HEK293T (cell line): Measurements from ENCODE around the gene RARA.
"Not testable (repeated sequence)": the region's sequence is repeated elsewhere in the genome, so short reads cannot be mapped to it uniquely, and the experiment has no call there.

Experiments used
- CTCF ChIA-PET: fragments of 350-600 bp; formaldehyde crosslinking; extraction: SDS; loops from one replicate; lab custom pipeline; 2021; ENCODE audit warnings: antibody characterized with exemption, inconsistent platforms; lab: Yijun Ruan, JAX
- POLR2A ChIA-PET: fragments of 350-600 bp; formaldehyde crosslinking; extraction: SDS; loops from one replicate; lab custom pipeline; 2020; ENCODE audit warnings: antibody characterized with exemption, inconsistent platforms; lab: Yijun Ruan, JAX
- DNase-seq: peaks from one replicate; pipeline ENCODE4 v3.0.0; 2012; ENCODE audit warnings: mixed read lengths; ENCODE audit errors: extremely low spot score
- ARNT ChIP-seq: fragments of 450-650 bp; IDR thresholded peaks from 2 replicates; pipeline ENCODE4 v1.6.1; 2017; ENCODE audit warnings: mild to moderate bottlenecking
- BHLHE40 ChIP-seq: fragments of 450-650 bp; IDR thresholded peaks from 2 replicates; pipeline ENCODE4 v1.6.1; 2016; ENCODE audit warnings: mild to moderate bottlenecking, moderate library complexity, borderline replicate concordance
- CTBP1 ChIP-seq: fragments of 450-650 bp; IDR thresholded peaks from 2 replicates; pipeline ENCODE4 v1.6.1; 2016; ENCODE audit warnings: borderline replicate concordance
- FOXA1 ChIP-seq: fragments of 450-650 bp; IDR thresholded peaks from 2 replicates; pipeline ENCODE4 v1.6.1; 2016; ENCODE audit warnings: mild to moderate bottlenecking
- FOXM1 ChIP-seq: fragments of 450-650 bp; IDR thresholded peaks from 2 replicates; pipeline ENCODE4 v1.6.1; 2017; ENCODE audit warnings: mild to moderate bottlenecking, borderline replicate concordance
- L3MBTL2 ChIP-seq: fragments of 450-650 bp; conservative IDR thresholded peaks from 2 replicates; pipeline ENCODE4 v1.6.1; 2016; ENCODE audit warnings: mild to moderate bottlenecking
- LEF1 ChIP-seq: fragments of 450-650 bp; IDR thresholded peaks from 2 replicates; pipeline ENCODE4 v1.6.1; 2017; ENCODE audit warnings: mild to moderate bottlenecking, borderline replicate concordance
- NFRKB ChIP-seq: fragments of 450-650 bp; IDR thresholded peaks from 2 replicates; pipeline ENCODE4 v1.6.1; 2016; ENCODE audit warnings: mild to moderate bottlenecking, moderate library complexity
- SP1 ChIP-seq: fragments of 450-650 bp; IDR thresholded peaks from 2 replicates; pipeline ENCODE4 v1.6.1; 2017
- SUZ12 ChIP-seq: fragments of 450-650 bp; IDR thresholded peaks from 2 replicates; pipeline ENCODE4 v1.6.1; 2016; ENCODE audit warnings: mild to moderate bottlenecking
- TARDBP ChIP-seq: fragments of 450-650 bp; IDR thresholded peaks from 2 replicates; pipeline ENCODE4 v1.6.1; 2016
- ZNF384 ChIP-seq: fragments of 450-650 bp; IDR thresholded peaks from 2 replicates; pipeline ENCODE4 v1.6.1; 2016
- TF ChIP-seq, protein P1 (sequence below): fragments of 450-650 bp; IDR thresholded peaks from 2 replicates; pipeline ENCODE4 v1.6.1; 2016

Gene RARA

DNA sequence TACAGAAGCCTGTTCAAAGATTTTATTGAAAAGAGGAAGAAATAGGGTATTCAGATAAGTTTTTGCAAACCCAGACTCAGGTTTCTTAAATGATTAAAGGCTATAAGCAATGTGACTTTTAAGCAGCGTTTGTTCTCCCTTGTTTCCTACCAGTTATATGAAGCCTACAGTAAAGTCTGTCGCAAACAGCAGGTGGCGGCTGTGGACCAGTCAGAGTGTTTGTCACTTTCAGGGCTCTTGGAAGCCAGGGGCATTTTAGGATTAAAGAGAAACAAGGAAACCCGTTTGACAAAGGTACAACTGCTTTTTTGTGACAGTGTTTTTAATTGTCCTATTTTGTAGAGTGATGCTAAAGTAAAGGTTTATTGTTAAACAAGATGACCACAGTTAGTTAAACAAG, 7.7 kb upstream of the RARA start:
- POLR2A ChIA-PET, result interaction anchor here (0.7 to 2.4 kb wide), 3 partner anchors 13 to 53 kb away, joined by 3 to 6 read pairs (median 3); partner anchors contain the start of gene CDC6
- CTCF ChIA-PET, result interaction anchor here (2.1 to 3.4 kb wide), 2 partner anchors 16 to 53 kb away, joined by 10 to 31 read pairs; no protein-coding TSS in a partner anchor
- DNase-seq, result no peak
- no peak for TF ChIP-seq CTBP1

GRCh38 chr17:40303009-40303657, 5.8 kb upstream of the RARA start:
- DNase-seq, result peak; percentile 34
- ChIA-PET POLR2A (interaction anchor here (1.5 to 2.4 kb wide), 5 partner anchors 12 to 52 kb away, joined by 3 to 6 read pairs (median 5); partner anchors contain the start of gene CDC6), CTCF (interaction anchor here (0.7 to 3.4 kb wide), 9 partner anchors 14 to 62 kb away, joined by 3 to 31 read pairs (median 4); no protein-coding TSS in a partner anchor)
- TF ChIP-seq, protein P1, sequence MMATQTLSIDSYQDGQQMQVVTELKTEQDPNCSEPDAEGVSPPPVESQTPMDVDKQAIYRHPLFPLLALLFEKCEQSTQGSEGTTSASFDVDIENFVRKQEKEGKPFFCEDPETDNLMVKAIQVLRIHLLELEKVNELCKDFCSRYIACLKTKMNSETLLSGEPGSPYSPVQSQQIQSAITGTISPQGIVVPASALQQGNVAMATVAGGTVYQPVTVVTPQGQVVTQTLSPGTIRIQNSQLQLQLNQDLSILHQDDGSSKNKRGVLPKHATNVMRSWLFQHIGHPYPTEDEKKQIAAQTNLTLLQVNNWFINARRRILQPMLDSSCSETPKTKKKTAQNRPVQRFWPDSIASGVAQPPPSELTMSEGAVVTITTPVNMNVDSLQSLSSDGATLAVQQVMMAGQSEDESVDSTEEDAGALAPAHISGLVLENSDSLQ, result no peak
- TF ChIP-seq ARNT (no peak), FOXA1 (no peak), FOXM1 (no peak), ZNF384 (no peak), CTBP1 (no peak), BHLHE40 (no peak)

- no peak for DNase-seq
- ChIA-PET POLR2A (interaction anchor here (1.5 to 2.4 kb wide), 6 partner anchors 11 to 51 kb away, joined by 3 to 6 read pairs (median 4); partner anchors contain the start of gene CDC6), CTCF (interaction anchor here (1.0 to 3.4 kb wide), 6 partner anchors 13 to 53 kb away, joined by 3 to 31 read pairs (median 4); no protein-coding TSS in a partner anchor)
- no peak for TF ChIP-seq SUZ12
- no peak for TF ChIP-seq BHLHE40
- TF ChIP-seq FOXA1, result no peak
- TF ChIP-seq ARNT, result no peak
- no peak for TF ChIP-seq LEF1
- no peak for TF ChIP-seq CTBP1
- no peak for TF ChIP-seq NFRKB
- TF ChIP-seq TARDBP, result no peak
- TF ChIP-seq, protein P1, result no peak
Observed at GRCh38 chr17:40303708-40304551, 5.0 kb upstream of the RARA start.

DNA sequence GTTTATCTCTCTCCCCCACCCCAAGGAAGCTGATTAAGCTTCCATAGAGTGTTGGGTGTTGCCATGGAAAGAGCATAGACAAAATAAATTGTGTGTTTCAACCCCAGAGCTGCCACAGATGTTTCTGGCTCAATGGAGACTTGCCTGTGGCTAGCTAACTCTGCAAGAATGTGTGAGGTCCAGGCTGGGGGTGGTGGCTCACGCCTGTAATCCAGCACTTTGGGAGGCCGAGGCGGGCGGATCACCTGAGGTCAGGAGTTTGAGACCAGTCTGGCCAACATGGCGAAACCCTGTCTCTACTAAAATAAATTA, 4.5 kb upstream of the RARA start:
- ChIA-PET CTCF (interaction anchor here (1.0 to 3.4 kb wide), 2 partner anchors 12 to 50 kb away, joined by 4 to 31 read pairs; no protein-coding TSS in a partner anchor), POLR2A (interaction anchor here (1.0 to 1.9 kb wide), 2 partner anchors 16 to 51 kb away, joined by 4 to 8 read pairs; no protein-coding TSS in a partner anchor)
- not testable (repeated sequence) for DNase-seq

GRCh38 chr17:40304866-40305265, 4.1 kb upstream of the RARA start:
- POLR2A ChIA-PET, result interaction anchor here (1.0 to 1.9 kb wide), 2 partner anchors 16 to 50 kb away, joined by 4 to 8 read pairs; no protein-coding TSS in a partner anchor
- CTCF ChIA-PET, result interaction anchor here (0.8 kb wide), 1 partner anchor 12 kb away, joined by 3 read pairs; no protein-coding TSS in a partner anchor
- not testable (repeated sequence) for DNase-seq

DNA sequence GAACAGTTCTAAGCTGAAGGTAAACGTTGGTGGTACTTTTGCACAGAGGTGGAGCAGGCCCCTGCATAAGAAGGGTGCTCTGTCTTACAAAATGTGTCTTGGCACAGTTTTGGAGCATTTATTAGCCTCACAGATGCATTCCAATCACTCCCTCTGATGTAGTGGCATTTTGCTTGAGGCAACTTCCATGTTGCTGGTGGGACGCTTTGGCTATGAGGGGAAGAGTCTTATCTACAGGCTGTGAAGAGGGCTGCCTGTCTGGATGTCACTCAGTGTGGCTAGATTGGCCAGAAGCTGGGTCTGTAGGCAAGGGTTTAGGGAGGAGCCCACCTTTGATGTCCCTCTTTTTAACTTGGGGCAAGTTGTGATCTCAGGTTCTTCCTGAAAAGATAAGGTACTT, 2.6 kb upstream of the RARA start:
- TF ChIP-seq CTBP1 (no peak), FOXM1 (no peak), ARNT (no peak), ZNF384 (no peak), L3MBTL2 (no peak), NFRKB (no peak), SP1 (no peak), SUZ12 (no peak), LEF1 (no peak)
- TF ChIP-seq, protein P1, result no peak
- CTCF ChIA-PET, result interaction anchor here (0.8 to 3.0 kb wide), 4 partner anchors 11 to 104 kb away, joined by 3 to 25 read pairs (median 10); no protein-coding TSS in a partner anchor
- POLR2A ChIA-PET, result interaction anchor here (0.7 to 1.7 kb wide), 8 partner anchors 10 to 56 kb away, joined by 3 to 10 read pairs (median 6); no protein-coding TSS in a partner anchor
- no peak for DNase-seq
